Neural crest cell (in vitro differentiated cells): Measurements from ENCODE around the gene ABCA13. TPM values are rescaled to one million over a fixed set of nuclear protein-coding genes. Genes with fewer than 3 reads are reported as not detected.
"Not testable (repeated sequence)": the region's sequence is repeated elsewhere in the genome, so short reads cannot be mapped to it uniquely, and the experiment has no call there.

Source experiments
- DNase-seq: peaks from one replicate; pipeline ENCODE4 v3.0.0; 2021; ENCODE audit warnings: low read depth, mixed read lengths, low spot score
- H3K27ac Mint-ChIP-seq: one replicate; pipeline ENCODE4 v1.8.0; 2021; ENCODE audit warnings: mild to moderate bottlenecking, mixed read lengths; ENCODE audit not compliant: unreplicated experiment
- H3K27me3 Mint-ChIP-seq: 2 replicates; pipeline ENCODE4 v1.8.0; 2021; ENCODE audit warnings: low read depth, mild to moderate bottlenecking, mixed read lengths
- H3K36me3 Mint-ChIP-seq: 2 replicates; pipeline ENCODE4 v1.8.0; 2021; ENCODE audit warnings: low read depth, mild to moderate bottlenecking, mixed read lengths
- H3K4me1 Mint-ChIP-seq: 2 replicates; pipeline ENCODE4 v1.8.0; 2021; ENCODE audit warnings: mixed read lengths
- H3K4me3 Mint-ChIP-seq: one replicate; pipeline ENCODE4 v1.8.0; 2021; ENCODE audit warnings: mild to moderate bottlenecking, mixed read lengths
- H3K9me3 Mint-ChIP-seq: 2 replicates; pipeline ENCODE4 v1.8.0; 2021; ENCODE audit warnings: mixed read lengths
- CTCF ChIP-seq: fragments of 200-600 bp; sonication (generic); conservative IDR thresholded peaks from 2 replicates; pipeline ENCODE4 v1.5.0; 2021; ENCODE audit warnings: antibody characterized with exemption, mild to moderate bottlenecking
- total RNA-seq: library from RNA; stranded (reverse); gene quantifications from 2 replicates; pipeline ENCODE4 v1.2.1, GENCODE V29; 2021

ABCA13 gene
- total RNA-seq, 1 donor from 2014 or later: 0.89 TPM

- no peak overlapping the region for H3K27ac Mint-ChIP-seq
- no peak for DNase-seq
- H3K36me3 Mint-ChIP-seq: peaks cover 4% of the 10 kb centered on the region
- peaks cover 9% of the 10 kb centered on the region for H3K4me1 Mint-ChIP-seq
- H3K27me3 Mint-ChIP-seq: no peaks in the 10 kb centered on the region
- no peak overlapping the region for H3K4me3 Mint-ChIP-seq
- TF ChIP-seq CTCF: no peak
- H3K9me3 Mint-ChIP-seq: peaks cover 6% of the 10 kb centered on the region
These were observed 22.2 kb downstream of the ABCA13 start for GRCh38 chr7:48193421-48193820.

- H3K27ac Mint-ChIP-seq: peak overlapping the region; percentile 70
- DNase-seq, H3K36me3 Mint-ChIP-seq, H3K9me3 Mint-ChIP-seq, H3K27me3 Mint-ChIP-seq: not testable (repeated sequence)
- H3K4me3 Mint-ChIP-seq: peak overlapping the region; percentile 56
- peaks cover 16% of the 10 kb centered on the region for H3K4me1 Mint-ChIP-seq
These were observed 29.8 kb downstream of the ABCA13 start for GRCh38 chr7:48200946-48201589.

- not testable (repeated sequence) for H3K9me3 Mint-ChIP-seq
- H3K4me1 Mint-ChIP-seq: peaks cover 16% of the 10 kb centered on the region
These were observed 31.7 kb downstream of the ABCA13 start for GRCh38 chr7:48202916-48203315.

GRCh38 chr7:48207155-48207675 is 36.0 kb downstream of the ABCA13 start:
- no peaks in the 10 kb centered on the region for H3K4me1 Mint-ChIP-seq
- peaks cover 5% of the 10 kb centered on the region for H3K9me3 Mint-ChIP-seq
- H3K4me3 Mint-ChIP-seq: no peak overlapping the region
- no peak overlapping the region for H3K27ac Mint-ChIP-seq
- peaks cover 2% of the 10 kb centered on the region for H3K36me3 Mint-ChIP-seq
- no peak for DNase-seq
- H3K27me3 Mint-ChIP-seq: no peaks in the 10 kb centered on the region
- TF ChIP-seq CTCF: no peak

More at GRCh38 chr7:48202916-48203315, 31.7 kb downstream of the ABCA13 start:
- H3K4me3 Mint-ChIP-seq, H3K27ac Mint-ChIP-seq, H3K36me3 Mint-ChIP-seq, DNase-seq, H3K27me3 Mint-ChIP-seq: not testable (repeated sequence)

DNA sequence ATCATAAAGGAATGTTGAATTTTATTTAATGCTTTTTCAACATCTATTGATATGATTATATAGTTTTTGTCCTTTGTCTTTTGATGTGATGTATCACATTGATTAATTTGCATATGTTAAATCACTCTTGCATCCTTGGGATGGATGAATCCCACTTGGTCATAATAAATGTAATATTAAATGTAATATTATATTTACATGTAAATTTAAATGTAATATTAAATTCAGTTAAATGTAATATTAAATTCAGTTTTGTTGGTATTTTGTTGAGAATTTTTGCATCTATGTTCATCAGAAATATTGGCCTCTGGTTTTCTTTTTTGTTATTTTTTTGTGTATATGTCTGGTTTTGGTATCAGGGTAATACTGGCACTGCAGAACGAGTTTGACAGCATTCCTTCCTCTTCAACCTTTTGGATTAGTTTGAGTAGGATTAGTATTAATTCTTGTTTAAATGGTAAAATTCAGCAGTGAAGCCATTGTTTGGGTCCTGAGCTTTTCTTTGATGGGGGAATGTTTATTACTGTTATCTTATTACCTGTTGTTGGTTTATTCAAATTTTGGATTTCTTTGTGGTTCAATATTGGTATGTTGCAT is 37.8 kb downstream of the ABCA13 start:
- Mint-ChIP-seq H3K4me3 (no peak overlapping the region), H3K9me3 (peaks cover 7% of the 10 kb centered on the region), H3K27ac (no peak overlapping the region), H3K27me3 (no peaks in the 10 kb centered on the region), H3K36me3 (peaks cover 7% of the 10 kb centered on the region), H3K4me1 (no peaks in the 10 kb centered on the region)
- no peak for TF ChIP-seq CTCF
- no peak for DNase-seq

DNA sequence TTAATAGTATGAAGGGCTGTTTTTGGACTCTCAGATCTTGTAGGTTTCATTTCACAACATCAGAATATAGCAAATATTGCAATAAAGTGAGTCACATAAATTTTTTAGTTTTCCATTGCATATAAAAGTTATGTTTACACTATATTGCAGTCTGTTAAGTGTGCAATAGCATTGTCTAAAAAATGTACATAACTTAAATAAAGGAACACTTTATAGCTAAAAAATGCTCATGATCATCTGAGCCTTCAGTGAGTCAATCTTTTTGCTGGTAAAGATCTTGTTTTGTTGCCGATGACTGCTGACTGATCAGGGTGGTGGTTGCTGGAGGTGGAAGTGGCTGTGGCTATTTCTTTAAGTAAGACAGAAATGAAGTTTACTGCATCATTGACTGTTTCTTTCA is 42.0 kb downstream of the ABCA13 start:
- Mint-ChIP-seq H3K9me3 (peaks cover 11% of the 10 kb centered on the region), H3K36me3 (peaks cover 7% of the 10 kb centered on the region), H3K27me3 (no peaks in the 10 kb centered on the region), H3K4me1 (no peaks in the 10 kb centered on the region), H3K27ac (no peak overlapping the region), H3K4me3 (no peak overlapping the region)
- no peak for DNase-seq
- TF ChIP-seq CTCF: no peak
